Trophoblast cell (in vitro differentiated cells and primary cell): Measurements from ENCODE around the gene PAK5.

ENCODE experiments used
- DNase-seq, 2 donors: peaks; one replicate each; pipeline ENCODE4 v3.0.0-alpha.2; 2016
- H2AFZ ChIP-seq: 2 replicates; pipeline ENCODE4 v1.6.1; 2013; ENCODE audit warnings: low read length, moderate library complexity, mild to moderate bottlenecking; ENCODE audit not compliant: insufficient read depth, poor library complexity
- H2AK5ac ChIP-seq: 2 replicates; pipeline ENCODE4 v1.6.1; 2013; ENCODE audit warnings: mild to moderate bottlenecking, low read length
- H2BK120ac ChIP-seq: 2 replicates; pipeline ENCODE4 v1.6.1; 2013; ENCODE audit warnings: low read length, mild to moderate bottlenecking, moderate library complexity; ENCODE audit not compliant: insufficient read depth, poor library complexity
- H2BK12ac ChIP-seq: 2 replicates; pipeline ENCODE4 v1.6.1; 2013; ENCODE audit warnings: mild to moderate bottlenecking, low read length, moderate library complexity
- H2BK5ac ChIP-seq: 2 replicates; pipeline ENCODE4 v1.6.1; 2013; ENCODE audit warnings: low read length, low read depth, moderate library complexity, mild to moderate bottlenecking; ENCODE audit not compliant: poor library complexity
- H3K14ac ChIP-seq: 2 replicates; pipeline ENCODE4 v1.6.1; 2013; ENCODE audit warnings: mild to moderate bottlenecking, low read length
- H3K18ac ChIP-seq: 2 replicates; pipeline ENCODE4 v1.6.1; 2013; ENCODE audit warnings: mild to moderate bottlenecking, low read length
- H3K23ac ChIP-seq: 2 replicates; pipeline ENCODE4 v1.6.1; 2013; ENCODE audit warnings: low read length
- H3K27ac ChIP-seq: 2 replicates; pipeline ENCODE4 v1.5.1; 2013; ENCODE audit warnings: low read depth, mild to moderate bottlenecking, inconsistent platforms, low read length, moderate library complexity
- H3K27me3 ChIP-seq: 2 replicates; pipeline ENCODE4 v1.6.1; 2013; ENCODE audit warnings: inconsistent platforms, mild to moderate bottlenecking, low read length, moderate library complexity; ENCODE audit not compliant: insufficient read depth
- H3K36me3 ChIP-seq, 2 experiments: 1 replicate in 1 of 2; 2 replicates in 1 of 2; pipeline ENCODE4 v1.6.1; 2013; ENCODE audit warnings: low read length in 2 of 2, mild to moderate bottlenecking in 2 of 2, moderate library complexity in 1 of 2; ENCODE audit not compliant: insufficient read depth in 2 of 2, control insufficient read depth in 1 of 2
- H3K4ac ChIP-seq: 2 replicates; pipeline ENCODE4 v1.6.1; 2013; ENCODE audit warnings: low read depth, mild to moderate bottlenecking, low read length, moderate library complexity
- H3K4me1 ChIP-seq, 2 experiments: 1 replicate in 1 of 2; 2 replicates in 1 of 2; pipeline ENCODE4 v1.6.1; 2013; ENCODE audit warnings: low read length in 2 of 2, mild to moderate bottlenecking in 2 of 2, moderate library complexity in 1 of 2; ENCODE audit not compliant: insufficient read depth in 2 of 2, control insufficient read depth in 1 of 2
- H3K4me2 ChIP-seq: 2 replicates; pipeline ENCODE4 v1.6.1; 2013; ENCODE audit warnings: inconsistent platforms, mild to moderate bottlenecking, low read length, moderate library complexity
- H3K4me3 ChIP-seq: 2 replicates; pipeline ENCODE4 v1.5.1; 2013; ENCODE audit warnings: mild to moderate bottlenecking, low read depth, low read length, inconsistent platforms
- H3K79me1 ChIP-seq: one replicate; pipeline ENCODE4 v1.6.1; 2013; ENCODE audit warnings: low read length
- H3K79me2 ChIP-seq: 2 replicates; pipeline ENCODE4 v1.6.1; 2013; ENCODE audit warnings: low read length, mild to moderate bottlenecking; ENCODE audit not compliant: control insufficient read depth, insufficient read depth, poor library complexity
- H3K9ac ChIP-seq: 2 replicates; pipeline ENCODE4 v1.6.1; 2013; ENCODE audit warnings: mild to moderate bottlenecking, low read length
- H3K9me3 ChIP-seq: 2 replicates; pipeline ENCODE4 v1.6.1; 2013; ENCODE audit warnings: low read depth, mild to moderate bottlenecking, control low read depth, inconsistent platforms, low read length; ENCODE audit not compliant: insufficient read depth
- H4K12ac ChIP-seq: 2 replicates; pipeline ENCODE4 v1.6.1; 2013; ENCODE audit warnings: low read depth, mild to moderate bottlenecking, low read length, moderate library complexity
- H4K8ac ChIP-seq: 2 replicates; pipeline ENCODE4 v1.6.1; 2013; ENCODE audit warnings: low read depth, mild to moderate bottlenecking, low read length, moderate library complexity
- H4K91ac ChIP-seq: one replicate; pipeline ENCODE4 v1.6.1; 2013; ENCODE audit warnings: low read depth, mild to moderate bottlenecking, low read length, moderate library complexity
- WGBS: extraction: QIAGEN DNeasy Blood & Tissue Kit; methylation state at CpG from one replicate; pipeline ENCODE4 v1.1.7; 2013; ENCODE audit warnings: missing lambda C conversion rate; ENCODE audit not compliant: insufficient read length, insufficient coverage; ENCODE audit errors: extremely low coverage; 5-methylcytosine and 5-hydroxymethylcytosine counted together

Gene PAK5

DNA sequence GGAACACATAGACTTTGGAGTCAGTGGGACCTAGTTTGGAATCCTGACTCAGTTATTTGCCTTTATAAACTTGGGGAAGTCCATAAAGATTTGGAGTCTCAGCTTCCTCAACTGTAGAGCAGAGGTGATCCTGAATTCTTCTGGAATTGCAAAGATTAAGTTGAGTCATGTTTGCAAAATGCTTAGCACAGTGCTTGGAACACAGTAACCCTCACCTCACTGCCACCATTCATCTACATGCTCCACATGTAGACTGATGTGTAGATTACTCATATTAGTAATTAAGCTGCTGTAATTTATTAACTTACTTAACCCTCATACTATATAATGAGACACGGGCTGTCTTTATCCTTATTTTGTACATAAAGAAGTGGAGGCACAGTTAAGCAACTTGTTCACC, 263.0 kb downstream of the PAK5 start:
- no peaks in the 10 kb centered on the region for H3K79me1 ChIP-seq
- H3K9ac ChIP-seq = no peak overlapping the region
- no peaks in the 10 kb centered on the region for H3K36me3 ChIP-seq
- H3K9me3 ChIP-seq = no peaks in the 10 kb centered on the region
- H2AK5ac ChIP-seq = no peak overlapping the region
- no peak overlapping the region for H3K4me2 ChIP-seq
- no peak overlapping the region for H3K4ac ChIP-seq
- no peak overlapping the region for H3K14ac ChIP-seq
- H2BK120ac ChIP-seq = no peak overlapping the region
- no CpG with 5 or more reads among the region's 1 CpG for WGBS
- H3K23ac ChIP-seq = no peak overlapping the region
- no peak for DNase-seq
- no peaks in the 10 kb centered on the region for H3K79me2 ChIP-seq
- no peak overlapping the region for H3K27ac ChIP-seq
- H2AFZ ChIP-seq = no peak overlapping the region
- H4K91ac ChIP-seq = no peak overlapping the region
- no peak overlapping the region for H3K4me3 ChIP-seq
- no peak overlapping the region for H2BK5ac ChIP-seq
- no peaks in the 10 kb centered on the region for H3K27me3 ChIP-seq
- no peaks in the 10 kb centered on the region for H3K4me1 ChIP-seq
- H3K18ac ChIP-seq = no peak overlapping the region
- no peak overlapping the region for H4K8ac ChIP-seq
- H4K12ac ChIP-seq = no peak overlapping the region
- no peak overlapping the region for H2BK12ac ChIP-seq

DNA sequence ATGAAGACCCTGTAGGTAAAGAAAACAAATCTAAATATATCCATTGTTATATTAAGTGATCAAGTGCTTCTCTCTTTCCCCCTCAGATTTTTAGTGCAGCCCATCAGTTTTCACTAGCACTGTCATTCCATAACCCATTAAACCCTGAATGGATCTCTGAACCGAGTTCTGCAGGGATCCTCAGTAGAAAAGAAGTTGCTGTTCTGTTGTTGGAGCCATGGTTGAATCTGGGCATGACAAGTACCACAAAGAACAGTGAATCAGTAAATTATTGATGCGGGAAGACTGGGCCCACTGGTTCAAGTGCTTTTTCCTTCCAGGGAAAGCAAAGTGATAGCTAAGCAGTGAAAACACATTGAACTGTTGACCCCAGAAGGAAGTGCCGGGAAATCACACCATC, 264.1 kb downstream of the PAK5 start:
- no peak overlapping the region for H3K18ac ChIP-seq
- no CpG with 5 or more reads among the region's 3 CpGs for WGBS
- no peak overlapping the region for H4K12ac ChIP-seq
- no peaks in the 10 kb centered on the region for H3K4me1 ChIP-seq
- no peak overlapping the region for H3K4ac ChIP-seq
- H2BK12ac ChIP-seq = no peak overlapping the region
- H3K23ac ChIP-seq = no peak overlapping the region
- H3K4me3 ChIP-seq = no peak overlapping the region
- no peaks in the 10 kb centered on the region for H3K9me3 ChIP-seq
- no peak overlapping the region for H4K8ac ChIP-seq
- H3K79me1 ChIP-seq = no peaks in the 10 kb centered on the region
- no peak overlapping the region for H3K14ac ChIP-seq
- H2BK120ac ChIP-seq = no peak overlapping the region
- H2BK5ac ChIP-seq = no peak overlapping the region
- no peak for DNase-seq
- H3K36me3 ChIP-seq = no peaks in the 10 kb centered on the region
- no peak overlapping the region for H3K27ac ChIP-seq
- no peak overlapping the region for H3K9ac ChIP-seq
- H3K79me2 ChIP-seq = no peaks in the 10 kb centered on the region
- no peak overlapping the region for H3K4me2 ChIP-seq
- H2AFZ ChIP-seq = no peak overlapping the region
- no peak overlapping the region for H2AK5ac ChIP-seq
- no peaks in the 10 kb centered on the region for H3K27me3 ChIP-seq
- H4K91ac ChIP-seq = no peak overlapping the region

DNA sequence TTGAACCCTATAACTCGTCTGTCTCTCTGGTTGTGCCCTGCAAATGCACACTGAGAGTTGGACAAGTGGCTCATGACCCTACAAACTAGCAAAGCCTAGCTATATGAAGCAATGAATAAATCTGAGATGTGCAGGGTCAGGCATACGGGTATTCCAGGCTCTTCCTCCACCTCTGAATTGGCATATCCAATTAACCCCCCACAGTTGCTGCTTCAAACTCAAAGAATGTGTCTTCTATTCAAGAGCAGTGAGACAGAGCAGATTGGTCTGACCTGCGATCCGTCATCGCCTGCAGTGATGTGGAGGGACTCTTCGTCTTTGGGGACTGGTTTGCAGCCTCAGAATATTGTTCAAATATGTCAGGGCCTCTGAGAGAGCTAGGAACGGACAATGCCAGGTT, 264.7 kb downstream of the PAK5 start:
- WGBS = no CpG with 5 or more reads among the region's 7 CpGs
- H3K4me1 ChIP-seq = no peaks in the 10 kb centered on the region
- no peaks in the 10 kb centered on the region for H3K9me3 ChIP-seq
- no peak overlapping the region for H3K4ac ChIP-seq
- H4K91ac ChIP-seq = no peak overlapping the region
- H2BK5ac ChIP-seq = no peak overlapping the region
- H3K9ac ChIP-seq = no peak overlapping the region
- H2BK12ac ChIP-seq = no peak overlapping the region
- H2AFZ ChIP-seq = no peak overlapping the region
- H2AK5ac ChIP-seq = no peak overlapping the region
- H3K27ac ChIP-seq = no peak overlapping the region
- H4K8ac ChIP-seq = no peak overlapping the region
- H3K79me2 ChIP-seq = no peaks in the 10 kb centered on the region
- no peaks in the 10 kb centered on the region for H3K79me1 ChIP-seq
- H3K27me3 ChIP-seq = no peaks in the 10 kb centered on the region
- no peak overlapping the region for H3K18ac ChIP-seq
- H2BK120ac ChIP-seq = no peak overlapping the region
- no peaks in the 10 kb centered on the region for H3K36me3 ChIP-seq
- no peak overlapping the region for H3K23ac ChIP-seq
- no peak for DNase-seq
- H4K12ac ChIP-seq = no peak overlapping the region
- no peak overlapping the region for H3K4me2 ChIP-seq
- H3K4me3 ChIP-seq = no peak overlapping the region
- no peak overlapping the region for H3K14ac ChIP-seq

DNA sequence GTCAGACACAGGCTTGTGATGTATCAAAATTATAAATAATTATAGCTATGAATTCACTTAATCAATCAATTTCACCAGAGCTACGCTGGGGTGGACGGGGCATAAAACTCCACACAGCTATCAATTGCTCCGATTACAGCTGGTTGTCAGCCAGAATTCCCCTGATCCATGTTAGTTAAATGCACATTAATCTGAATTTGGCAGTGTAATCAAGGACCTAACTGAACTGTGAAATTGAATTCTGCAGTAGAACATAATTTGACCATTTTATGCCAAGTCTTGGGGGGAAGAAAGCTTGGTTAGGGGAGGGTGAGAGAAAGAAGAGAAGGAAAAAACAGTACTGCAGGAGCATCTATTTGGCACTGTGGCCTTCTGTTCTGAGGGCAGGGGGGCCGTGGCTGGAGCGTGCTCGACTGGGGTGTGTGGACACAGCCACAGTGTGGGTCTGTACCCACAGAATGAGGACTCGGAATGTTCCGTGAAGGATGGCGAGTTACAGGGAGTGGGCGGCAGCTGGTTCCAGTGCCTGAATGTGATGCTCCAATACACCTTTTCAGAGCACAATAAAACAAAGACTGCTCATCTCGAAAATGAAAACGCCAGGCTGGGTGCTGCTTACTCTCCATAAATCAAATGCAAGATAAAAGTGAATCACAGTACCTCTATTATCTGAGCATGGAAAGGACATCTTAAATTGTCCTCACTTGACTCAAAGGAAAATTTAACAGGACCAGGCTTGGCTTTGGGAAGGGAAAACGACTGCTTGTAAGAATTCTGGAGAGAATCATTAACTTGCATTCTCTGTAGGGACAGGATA, 265.3 kb downstream of the PAK5 start:
- no peak overlapping the region for H3K14ac ChIP-seq
- H4K91ac ChIP-seq = no peak overlapping the region
- H3K27me3 ChIP-seq = no peaks in the 10 kb centered on the region
- DNase-seq = no peak
- H3K4me2 ChIP-seq = no peak overlapping the region
- no peak overlapping the region for H2BK5ac ChIP-seq
- no peak overlapping the region for H3K27ac ChIP-seq
- H3K23ac ChIP-seq = no peak overlapping the region
- H3K4me1 ChIP-seq = no peaks in the 10 kb centered on the region
- no peak overlapping the region for H4K8ac ChIP-seq
- no CpG with 5 or more reads among the region's 13 CpGs for WGBS
- H3K79me2 ChIP-seq = no peaks in the 10 kb centered on the region
- no peak overlapping the region for H3K9ac ChIP-seq
- no peaks in the 10 kb centered on the region for H3K9me3 ChIP-seq
- H3K79me1 ChIP-seq = no peaks in the 10 kb centered on the region
- H3K18ac ChIP-seq = no peak overlapping the region
- H3K4me3 ChIP-seq = no peak overlapping the region
- no peak overlapping the region for H3K4ac ChIP-seq
- no peak overlapping the region for H4K12ac ChIP-seq
- no peak overlapping the region for H2AFZ ChIP-seq
- H2BK120ac ChIP-seq = no peak overlapping the region
- no peak overlapping the region for H2BK12ac ChIP-seq
- H3K36me3 ChIP-seq = no peaks in the 10 kb centered on the region
- H2AK5ac ChIP-seq = no peak overlapping the region
